ENCODE data around the gene CCL17. TPM values are rescaled to one million over a fixed set of nuclear protein-coding genes. Genes with fewer than 3 reads are reported as not detected.

The CCL17 gene
- total and polyA plus RNA-seq, 2 of the 4 experiments (the other 2 are of a cell fraction) = not detected

GRCh38 chr16:57373117-57373947 lies 31.2 kb upstream of the CCL17 start:
- Histone ChIP-seq H2BK20ac (ENCODE audit: low read depth, low read length) (no peak overlapping the region), H3K4me1 (ENCODE audit: control insufficient read depth, insufficient read depth, low read length) (peaks cover 7% of the 10 kb centered on the region; the same call in 1 of the 2 replicates), H4K8ac (ENCODE audit: low read depth in 2 of 2, low read length in 2 of 2) (no peak overlapping the region), H3K4me2 (ENCODE audit: low read depth, low read length) (no peak overlapping the region), H3K9ac (ENCODE audit: low read depth, low read length) (no peak overlapping the region), H4K20me1 (ENCODE audit: insufficient read depth, low read length) (no peaks in the 10 kb centered on the region), H4K91ac (ENCODE audit: insufficient read depth, low read depth, low read length) (no peak overlapping the region), H3K23ac (ENCODE audit: low read depth, low read length) (no peak overlapping the region; the same call in 1 of the 2 replicates), H2AK5ac (ENCODE audit: low read depth, low read length) (no peak overlapping the region), H3K18ac (ENCODE audit: low read depth, low read length) (no peak overlapping the region), H3K9me1 (ENCODE audit: insufficient read depth, low read length) (no peaks in the 10 kb centered on the region), H3K27ac (ENCODE audit: insufficient read depth, low read length) (no peak overlapping the region), H3K14ac (replicated peaks; ENCODE audit: low read depth, low read length) (no peak overlapping the region), H2AK9ac (replicated peaks; ENCODE audit: low read depth, low read length, poor library complexity) (no peak overlapping the region), H2AFZ (replicated peaks; ENCODE audit: low read length, poor library complexity) (no peak overlapping the region), H4K5ac (ENCODE audit: low read depth, low read length) (no peak overlapping the region), H3K79me1 (ENCODE audit: low read depth in 1 of 2, low read length in 2 of 2) (no peaks in the 10 kb centered on the region), H3K36me3 (ENCODE audit: control insufficient read depth, insufficient read depth, low read length) (no peaks in the 10 kb centered on the region), H3K4ac (ENCODE audit: low read depth, low read length) (no peak overlapping the region), H3K27me3 (ENCODE audit: control insufficient read depth, insufficient read depth, low read length) (peaks cover 46% of the 10 kb centered on the region), H2BK120ac (ENCODE audit: low read depth, low read length) (no peak overlapping the region), H3K56ac (ENCODE audit: extremely low read depth, insufficient read depth, low read length) (no peak overlapping the region), H3K4me3 (ENCODE audit: insufficient read depth, low read depth, low read length) (no peak overlapping the region), H2BK5ac (ENCODE audit: low read depth, low read length, poor library complexity, severe bottlenecking) (no peak overlapping the region), H2BK15ac (ENCODE audit: low read depth, low read length) (no peak overlapping the region), H3K9me3 (ENCODE audit: control insufficient read depth, insufficient read depth, low read length) (no peaks in the 10 kb centered on the region)
- DNase-seq (no peak), ATAC-seq (ENCODE audit: low read depth) (no peak)
- in situ Hi-C loops (cut with MboI; ENCODE audit: low sequenced_read_pairs) = no loop called here
- no TSS peak for BruUV-seq (replicated peaks)
- intact Hi-C loops (cut with micrococcal nuclease) = loop anchor here (5.0 kb wide), 1 partner anchor 46 kb away; no protein-coding TSS in a partner anchor
- dilution Hi-C loops (cut with HindIII; ENCODE audit: low sequenced_read_pairs, unreplicated experiment) = no loop called here
- ChIA-PET POLR2A (ENCODE audit: unreplicated experiment) (no interaction called here), CTCF (no interaction called here)
- no CpG with 5 or more reads among the region's 9 CpGs for WGBS, 2 experiments (ENCODE audit: extremely low coverage in 2 of 2, insufficient read length in 1 of 2)
- TF ChIP-seq FOS (IDR thresholded peaks at IDR 0.05; ENCODE audit: low read depth, low read length) = no peak
- TF ChIP-seq, protein P1, sequence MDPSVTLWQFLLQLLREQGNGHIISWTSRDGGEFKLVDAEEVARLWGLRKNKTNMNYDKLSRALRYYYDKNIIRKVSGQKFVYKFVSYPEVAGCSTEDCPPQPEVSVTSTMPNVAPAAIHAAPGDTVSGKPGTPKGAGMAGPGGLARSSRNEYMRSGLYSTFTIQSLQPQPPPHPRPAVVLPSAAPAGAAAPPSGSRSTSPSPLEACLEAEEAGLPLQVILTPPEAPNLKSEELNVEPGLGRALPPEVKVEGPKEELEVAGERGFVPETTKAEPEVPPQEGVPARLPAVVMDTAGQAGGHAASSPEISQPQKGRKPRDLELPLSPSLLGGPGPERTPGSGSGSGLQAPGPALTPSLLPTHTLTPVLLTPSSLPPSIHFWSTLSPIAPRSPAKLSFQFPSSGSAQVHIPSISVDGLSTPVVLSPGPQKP (IDR thresholded peaks at IDR 0.05; ENCODE audit: borderline replicate concordance, low read depth, low read length) = no peak
- no peak for TF ChIP-seq POLR2A (IDR thresholded peaks at IDR 0.05; ENCODE audit: low read depth, low read length)
- TF ChIP-seq BHLHE40 (IDR thresholded peaks at IDR 0.05; ENCODE audit: low read depth, low read length) = no peak
- no peak for TF ChIP-seq RFX5 (IDR thresholded peaks at IDR 0.05; ENCODE audit: low read depth, low read length)
- TF ChIP-seq NFE2L2 (IDR thresholded peaks at IDR 0.05; ENCODE audit: low read depth, low read length) = no peak
- TF ChIP-seq MAZ (IDR thresholded peaks at IDR 0.05; ENCODE audit: borderline replicate concordance, low read depth, low read length) = no peak
- TF ChIP-seq MAFK (IDR thresholded peaks at IDR 0.05; ENCODE audit: low read depth, low read length) = no peak
- TF ChIP-seq CEBPB (IDR thresholded peaks at IDR 0.05; ENCODE audit: low read depth, low read length) = no peak
- no peak for TF ChIP-seq MXI1 (IDR thresholded peaks at IDR 0.05; ENCODE audit: borderline replicate concordance, low read depth, low read length)
- TF ChIP-seq USF2 (IDR thresholded peaks at IDR 0.05; ENCODE audit: low read depth, low read length) = no peak
- no peak for TF ChIP-seq RAD21 (IDR thresholded peaks at IDR 0.05; ENCODE audit: low read length)
- TF ChIP-seq SMC3 (IDR thresholded peaks at IDR 0.05; ENCODE audit: low read depth, low read length) = no peak
- TF ChIP-seq CTCF (conservative IDR thresholded peaks at IDR 0.05; ENCODE audit: low read depth, low read length) = no peak
- no peak for TF ChIP-seq RCOR1 (IDR thresholded peaks at IDR 0.05; ENCODE audit: insufficient replicate concordance, low read length)

Measured in IMR-90 (cell line).